GM20000 (cell line): ENCODE data around the gene RLBP1.

ENCODE experiments used
- DNase-seq: peaks from one replicate; pipeline ENCODE4 v3.0.0; 2012; ENCODE audit warnings: low spot score
- TF ChIP-seq, protein P1 (sequence below): IDR thresholded peaks from 2 replicates; pipeline ENCODE4 v1.5.1; 2012; ENCODE audit warnings: mild to moderate bottlenecking, control low read depth; ENCODE audit errors: extremely low read depth, missing control alignments

RLBP1 gene

DNA sequence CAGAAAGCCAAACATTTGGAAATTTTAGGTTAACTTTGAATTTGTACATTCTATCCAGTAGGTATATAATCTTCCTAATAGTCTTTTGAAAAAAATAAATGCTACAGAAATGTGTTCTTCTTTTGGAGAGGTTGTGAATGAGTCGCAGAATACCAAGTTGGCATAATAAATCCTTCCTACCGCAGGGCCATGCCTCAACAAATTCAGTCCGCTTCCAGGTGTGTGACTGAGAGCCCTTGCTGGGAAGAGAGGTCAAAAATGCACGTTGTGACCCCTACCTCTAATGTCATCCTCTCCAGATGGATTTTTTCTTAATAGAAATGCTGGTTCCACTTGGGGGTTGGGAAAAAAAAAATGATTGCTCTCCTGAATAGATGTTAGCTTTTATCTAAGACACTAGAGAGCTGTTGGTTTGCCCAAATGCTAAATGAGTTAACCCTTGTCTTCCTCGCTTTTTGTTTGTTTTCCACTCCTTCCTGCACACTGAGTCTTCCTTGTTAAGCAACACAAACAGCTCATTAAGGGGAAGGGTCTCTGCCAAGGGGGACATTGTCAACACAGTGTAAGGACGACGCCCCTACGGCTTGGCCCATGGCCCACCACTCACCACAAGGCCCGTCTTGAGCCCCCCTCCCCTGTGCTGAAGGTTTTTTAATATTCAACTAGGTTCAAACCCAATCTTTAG is 33.9 kb downstream of the RLBP1 start:
- DNase-seq, result no peak
- TF ChIP-seq, protein P1, sequence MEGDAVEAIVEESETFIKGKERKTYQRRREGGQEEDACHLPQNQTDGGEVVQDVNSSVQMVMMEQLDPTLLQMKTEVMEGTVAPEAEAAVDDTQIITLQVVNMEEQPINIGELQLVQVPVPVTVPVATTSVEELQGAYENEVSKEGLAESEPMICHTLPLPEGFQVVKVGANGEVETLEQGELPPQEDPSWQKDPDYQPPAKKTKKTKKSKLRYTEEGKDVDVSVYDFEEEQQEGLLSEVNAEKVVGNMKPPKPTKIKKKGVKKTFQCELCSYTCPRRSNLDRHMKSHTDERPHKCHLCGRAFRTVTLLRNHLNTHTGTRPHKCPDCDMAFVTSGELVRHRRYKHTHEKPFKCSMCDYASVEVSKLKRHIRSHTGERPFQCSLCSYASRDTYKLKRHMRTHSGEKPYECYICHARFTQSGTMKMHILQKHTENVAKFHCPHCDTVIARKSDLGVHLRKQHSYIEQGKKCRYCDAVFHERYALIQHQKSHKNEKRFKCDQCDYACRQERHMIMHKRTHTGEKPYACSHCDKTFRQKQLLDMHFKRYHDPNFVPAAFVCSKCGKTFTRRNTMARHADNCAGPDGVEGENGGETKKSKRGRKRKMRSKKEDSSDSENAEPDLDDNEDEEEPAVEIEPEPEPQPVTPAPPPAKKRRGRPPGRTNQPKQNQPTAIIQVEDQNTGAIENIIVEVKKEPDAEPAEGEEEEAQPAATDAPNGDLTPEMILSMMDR, result no peak

DNA sequence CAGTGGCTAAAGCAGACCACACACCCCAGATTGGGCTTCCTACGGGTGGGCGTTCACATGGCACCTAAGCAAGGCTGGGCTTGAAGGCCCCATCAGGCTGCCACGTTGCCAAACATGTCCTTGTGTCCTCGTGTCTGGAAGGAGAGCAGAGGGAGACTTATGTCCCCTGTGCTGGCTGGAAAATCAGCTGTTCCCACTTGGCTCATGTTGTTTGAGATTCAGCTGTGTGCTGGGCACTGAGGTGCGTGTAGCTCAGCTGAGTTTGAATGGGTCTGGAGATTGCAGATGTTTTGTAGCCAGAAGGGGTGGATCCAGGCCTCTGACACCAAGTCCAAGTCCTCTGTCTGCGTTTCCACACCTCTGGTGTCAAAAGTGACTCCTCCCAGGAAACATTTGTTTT is 34.6 kb downstream of the RLBP1 start:
- DNase-seq, result no peak
- TF ChIP-seq, protein P1, result no peak

DNA sequence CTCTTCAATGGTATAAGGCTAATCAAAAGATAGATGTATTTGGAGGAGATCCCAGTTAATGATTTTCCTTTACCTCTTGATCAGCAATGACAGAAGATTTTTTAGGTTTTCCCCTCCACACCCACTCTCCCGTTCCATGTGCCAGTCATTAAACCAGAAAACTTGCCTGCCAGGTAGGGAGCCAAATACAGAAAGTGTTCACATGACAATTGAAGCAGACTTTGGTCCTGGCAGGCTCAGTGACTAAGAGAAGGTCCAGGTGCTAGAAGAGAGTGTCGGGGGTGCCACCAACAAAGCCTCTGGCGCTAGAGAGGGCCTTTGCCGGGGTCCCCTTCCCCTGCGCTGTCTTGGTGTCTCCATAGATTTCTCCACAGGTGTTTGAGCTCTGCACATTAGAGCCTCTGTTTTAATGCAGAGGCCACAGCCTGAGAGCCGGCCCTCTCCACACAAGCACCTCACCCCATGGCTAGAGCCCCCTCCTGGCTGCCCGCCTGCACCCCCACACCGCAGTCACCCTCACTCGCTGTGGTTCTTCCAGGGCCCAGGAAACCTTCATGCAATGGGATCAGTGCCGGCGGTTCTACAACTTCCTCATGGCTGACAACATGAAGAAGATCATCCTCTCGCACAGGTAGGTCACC is 36.4 kb downstream of the RLBP1 start:
- no peak for DNase-seq
- TF ChIP-seq, protein P1, result no peak

DNA sequence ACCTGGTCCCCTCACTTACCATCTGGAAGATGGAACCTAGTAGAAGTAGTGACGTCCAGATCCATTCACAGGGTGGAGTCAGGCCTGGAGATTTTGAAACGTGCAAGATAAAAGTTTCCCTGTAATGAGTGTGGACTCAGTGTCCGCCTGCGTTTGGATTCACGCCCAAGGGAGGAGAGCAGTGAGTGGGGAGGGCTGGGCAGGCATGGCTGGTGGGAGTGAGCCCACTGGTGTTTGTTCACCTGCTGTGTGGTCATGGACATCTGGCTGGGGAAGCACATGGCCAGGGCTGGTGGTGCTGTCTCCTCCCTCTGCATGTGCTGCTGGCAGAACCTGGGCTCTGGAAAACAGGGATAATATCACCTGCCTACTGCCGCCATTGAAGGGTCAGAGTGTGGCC is 37.0 kb downstream of the RLBP1 start:
- DNase-seq, result no peak
- TF ChIP-seq, protein P1, result no peak

DNA sequence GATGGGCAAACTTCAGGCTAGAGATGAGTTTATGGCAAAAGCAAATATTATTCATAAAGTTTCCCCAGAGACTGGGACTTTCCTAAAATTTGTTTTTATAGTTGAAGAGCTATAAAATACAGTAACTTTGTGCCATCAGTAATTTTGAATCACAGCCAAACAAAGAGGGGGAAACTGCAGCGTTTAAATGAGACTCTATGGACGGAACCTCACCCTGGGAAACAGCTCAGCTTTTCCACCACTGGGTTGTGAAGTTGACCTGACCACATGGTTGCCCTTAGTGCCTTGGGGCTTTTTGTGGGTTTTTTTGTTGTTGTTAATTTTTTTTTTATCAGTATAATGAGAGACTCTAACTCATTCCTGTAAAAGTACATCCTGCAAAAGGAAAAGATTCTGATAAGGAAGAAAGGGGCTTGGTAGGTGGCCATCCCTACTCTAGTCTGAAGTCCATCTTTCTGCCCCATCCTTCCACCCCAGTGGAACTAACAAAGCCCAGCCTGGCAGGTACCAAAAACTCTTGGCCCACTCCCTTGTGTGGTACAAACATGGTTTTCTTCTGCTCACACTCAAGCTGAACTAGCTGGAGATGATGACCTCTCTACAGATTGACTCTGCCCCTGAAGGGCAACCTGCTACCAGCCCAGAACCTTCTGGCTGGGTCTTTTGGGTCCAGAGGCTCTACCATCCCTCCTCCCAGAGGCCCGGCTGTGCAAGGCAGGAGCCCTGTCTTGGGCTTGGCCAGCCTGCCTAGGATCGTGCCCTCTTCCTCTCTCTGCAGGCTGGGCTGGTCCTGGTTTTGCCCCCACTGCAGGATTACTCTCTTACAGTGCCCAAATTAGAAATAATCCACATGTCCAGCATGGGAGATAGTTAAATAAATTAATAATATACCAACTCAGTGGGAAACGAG is 41.2 kb downstream of the RLBP1 start:
- DNase-seq, result peak; percentile 28

DNA sequence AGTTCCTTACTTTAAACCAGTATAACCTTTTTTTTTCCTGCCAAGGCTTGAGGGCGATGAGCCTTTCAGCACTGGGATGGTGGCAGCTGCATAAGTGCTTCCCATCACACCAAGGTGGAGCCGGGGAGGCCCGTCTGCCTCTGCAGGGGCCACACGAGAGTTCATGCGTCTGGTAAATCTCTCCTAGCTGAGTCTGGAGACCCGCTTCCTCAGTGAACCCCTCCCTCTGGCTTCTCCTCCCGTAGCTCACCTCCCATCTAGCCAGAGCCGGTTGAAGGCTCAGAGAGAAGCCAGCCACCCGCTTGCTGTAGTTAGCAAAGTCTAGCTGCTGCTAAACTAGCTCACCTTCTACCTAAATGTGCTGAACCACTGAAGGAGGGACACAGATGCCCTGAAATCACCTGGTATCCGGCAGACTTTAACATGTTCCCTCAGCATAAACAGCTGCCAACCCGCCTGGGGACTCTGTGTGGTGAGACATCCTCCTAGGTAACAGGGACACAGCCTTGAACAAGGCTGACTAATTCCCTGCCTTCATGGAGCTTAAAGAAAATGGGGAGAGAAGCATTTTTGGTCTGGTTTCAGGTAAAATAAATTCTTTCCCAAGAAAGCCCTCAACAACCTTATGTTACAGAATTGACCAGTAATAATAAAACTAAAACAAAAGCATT is 42.9 kb downstream of the RLBP1 start:
- TF ChIP-seq, protein P1, result no peak
- DNase-seq, result no peak

More for the DNA sequence above, 41.2 kb downstream of the RLBP1 start:
- TF ChIP-seq, protein P1, result no peak
